IMR-90 (cell line): ENCODE data around the gene PEX16. TPM values are rescaled to one million over a fixed set of nuclear protein-coding genes. Genes with fewer than 3 reads are reported as not detected.

Source experiments
- ATAC-seq: fragments of 200-7000 bp; cut with Tn5 transposase; 2 replicates; pipeline ENCODE4 v1.9.1; 2020; ENCODE audit warnings: low read depth, mild to moderate bottlenecking, moderate library complexity
- BruUV-seq: library from RNA; stranded (reverse); fragments of 400-500 nt; replicated peaks from 2 replicates; lab custom pipeline; 2021; lab: Mats Ljungman, UMichigan
- CTCF ChIA-PET: fragments of 300-600 bp; formaldehyde crosslinking; extraction: SDS; loops from one replicate; lab custom pipeline; 2021; ENCODE audit warnings: antibody characterized with exemption; lab: Yijun Ruan, JAX
- POLR2A ChIA-PET: fragments of 300-600 bp; sonication (Branson Sonifier 250); formaldehyde crosslinking; loops from one replicate; lab custom pipeline; 2022; ENCODE audit warnings: antibody characterized with exemption; ENCODE audit not compliant: unreplicated experiment; lab: Charles Lee
- DNase-seq: peaks from one replicate; pipeline ENCODE4 v3.0.0; 2013
- H2AFZ ChIP-seq: replicated peaks from 2 replicates; pipeline ENCODE3; 2013; ENCODE audit warnings: low read length, mild to moderate bottlenecking; ENCODE audit not compliant: poor library complexity
- H2AK5ac ChIP-seq: 2 replicates; pipeline ENCODE4 v1.6.1; 2013; ENCODE audit warnings: low read depth, low read length, inconsistent platforms
- H2AK9ac ChIP-seq: replicated peaks from 2 replicates; pipeline ENCODE3; 2013; ENCODE audit warnings: mild to moderate bottlenecking, low read depth, low read length, moderate library complexity; ENCODE audit not compliant: poor library complexity
- H2BK120ac ChIP-seq: 2 replicates; pipeline ENCODE4 v1.6.1; 2013; ENCODE audit warnings: low read depth, low read length, inconsistent platforms
- H2BK15ac ChIP-seq: 3 replicates; pipeline ENCODE4 v1.6.1; 2013; ENCODE audit warnings: low read depth, low read length, inconsistent platforms
- H2BK20ac ChIP-seq: 2 replicates; pipeline ENCODE4 v1.6.1; 2013; ENCODE audit warnings: low read depth, mild to moderate bottlenecking, inconsistent platforms, low read length, moderate library complexity
- H2BK5ac ChIP-seq: 2 replicates; pipeline ENCODE4 v1.6.1; 2013; ENCODE audit warnings: mild to moderate bottlenecking, low read depth, low read length, inconsistent platforms; ENCODE audit not compliant: poor library complexity, severe bottlenecking
- H3K14ac ChIP-seq: replicated peaks from 2 replicates; pipeline ENCODE4 v1.6.1; 2013; ENCODE audit warnings: low read depth, low read length, inconsistent platforms
- H3K18ac ChIP-seq: 2 replicates; pipeline ENCODE4 v1.6.1; 2013; ENCODE audit warnings: low read depth, low read length, control low read depth
- H3K23ac ChIP-seq: 2 replicates; pipeline ENCODE4 v1.6.1; 2013; ENCODE audit warnings: low read depth, low read length, inconsistent platforms
- H3K27ac ChIP-seq: 2 replicates; pipeline ENCODE4 v1.5.1; 2013; ENCODE audit warnings: mild to moderate bottlenecking, control low read depth, low read length; ENCODE audit not compliant: insufficient read depth
- H3K27me3 ChIP-seq: 2 replicates; pipeline ENCODE4 v1.6.1; 2013; ENCODE audit warnings: low read length; ENCODE audit not compliant: control insufficient read depth, insufficient read depth
- H3K36me3 ChIP-seq: 2 replicates; pipeline ENCODE4 v1.6.1; 2013; ENCODE audit warnings: low read length, mixed read lengths; ENCODE audit not compliant: control insufficient read depth, insufficient read depth
- H3K4ac ChIP-seq: 2 replicates; pipeline ENCODE4 v1.6.1; 2013; ENCODE audit warnings: low read depth, low read length, inconsistent platforms
- H3K4me1 ChIP-seq: 2 replicates; pipeline ENCODE4 v1.6.1; 2013; ENCODE audit warnings: low read length, mixed read lengths; ENCODE audit not compliant: control insufficient read depth, insufficient read depth
- H3K4me2 ChIP-seq: 2 replicates; pipeline ENCODE4 v1.6.1; 2013; ENCODE audit warnings: low read depth, mild to moderate bottlenecking, control low read depth, low read length, moderate library complexity
- H3K4me3 ChIP-seq: 2 replicates; pipeline ENCODE4 v1.5.1; 2013; ENCODE audit warnings: low read depth, mild to moderate bottlenecking, control low read depth, low read length, moderate library complexity; ENCODE audit not compliant: insufficient read depth
- H3K56ac ChIP-seq: 2 replicates; pipeline ENCODE4 v1.6.1; 2013; ENCODE audit warnings: low read length, inconsistent platforms; ENCODE audit not compliant: insufficient read depth; ENCODE audit errors: extremely low read depth
- H3K79me1 ChIP-seq, 2 experiments: 2 replicates each; pipeline ENCODE4 v1.6.1; 2013; ENCODE audit warnings: low read length in 2 of 2, inconsistent platforms in 1 of 2, low read depth in 1 of 2
- H3K9ac ChIP-seq: 2 replicates; pipeline ENCODE4 v1.6.1; 2013; ENCODE audit warnings: low read depth, low read length, control low read depth
- H3K9me1 ChIP-seq: 2 replicates; pipeline ENCODE4 v1.6.1; 2013; ENCODE audit warnings: low read length, inconsistent platforms; ENCODE audit not compliant: insufficient read depth
- H3K9me3 ChIP-seq: 2 replicates; pipeline ENCODE4 v1.6.1; 2013; ENCODE audit warnings: low read length; ENCODE audit not compliant: control insufficient read depth, insufficient read depth
- H4K20me1 ChIP-seq: 2 replicates; pipeline ENCODE4 v1.6.1; 2013; ENCODE audit warnings: low read length, inconsistent platforms; ENCODE audit not compliant: insufficient read depth
- H4K5ac ChIP-seq: 2 replicates; pipeline ENCODE4 v1.6.1; 2013; ENCODE audit warnings: mild to moderate bottlenecking, low read depth, low read length, control low read depth
- H4K8ac ChIP-seq, 2 experiments: 2 replicates each; pipeline ENCODE4 v1.6.1; 2013; ENCODE audit warnings: low read depth in 2 of 2, low read length in 2 of 2, control low read depth in 1 of 2, inconsistent platforms in 1 of 2
- H4K91ac ChIP-seq: 2 replicates; pipeline ENCODE4 v1.6.1; 2013; ENCODE audit warnings: low read depth, low read length, inconsistent platforms; ENCODE audit not compliant: insufficient read depth
- BHLHE40 ChIP-seq: fragments of 150-350 bp; IDR thresholded peaks from 2 replicates; pipeline ENCODE4 v1.6.1; 2016; ENCODE audit warnings: mild to moderate bottlenecking, low read depth, low read length
- CEBPB ChIP-seq: IDR thresholded peaks from 2 replicates; pipeline ENCODE4 v1.6.1; 2012; ENCODE audit warnings: low read depth, low read length, improper control_type of control experiment
- CHD1 ChIP-seq: IDR thresholded peaks from 2 replicates; pipeline ENCODE4 v1.6.1; 2012; ENCODE audit warnings: low read depth, low read length, improper control_type of control experiment
- CTCF ChIP-seq: conservative IDR thresholded peaks from 2 replicates; pipeline ENCODE4 v1.5.1; 2012; ENCODE audit warnings: mild to moderate bottlenecking, low read depth, low read length, improper control_type of control experiment
- ELK1 ChIP-seq: fragments of 150-350 bp; IDR thresholded peaks from 2 replicates; pipeline ENCODE4 v1.6.1; 2016; ENCODE audit warnings: low read depth, mild to moderate bottlenecking, low read length, moderate library complexity, borderline replicate concordance
- FOS ChIP-seq: fragments of 150-350 bp; IDR thresholded peaks from 2 replicates; pipeline ENCODE4 v1.6.1; 2016; ENCODE audit warnings: low read depth, low read length
- MAFK ChIP-seq: IDR thresholded peaks from 2 replicates; pipeline ENCODE4 v1.6.1; 2012; ENCODE audit warnings: low read depth, low read length, improper control_type of control experiment
- MAZ ChIP-seq: IDR thresholded peaks from 2 replicates; pipeline ENCODE4 v1.6.1; 2012; ENCODE audit warnings: low read depth, mild to moderate bottlenecking, low read length, improper control_type of control experiment, moderate library complexity, borderline replicate concordance
- MXI1 ChIP-seq: IDR thresholded peaks from 2 replicates; pipeline ENCODE4 v1.6.1; 2012; ENCODE audit warnings: low read depth, mild to moderate bottlenecking, low read length, moderate library complexity, borderline replicate concordance
- NFE2L2 ChIP-seq: fragments of 150-350 bp; IDR thresholded peaks from 2 replicates; pipeline ENCODE4 v1.6.1; 2016; ENCODE audit warnings: low read depth, mild to moderate bottlenecking, low read length
- RAD21 ChIP-seq: IDR thresholded peaks from 2 replicates; pipeline ENCODE4 v1.6.1; 2012; ENCODE audit warnings: low read length, improper control_type of control experiment
- RCOR1 ChIP-seq: IDR thresholded peaks from 2 replicates; pipeline ENCODE4 v1.6.1; 2012; ENCODE audit warnings: mild to moderate bottlenecking, low read length, improper control_type of control experiment; ENCODE audit not compliant: insufficient replicate concordance
- SMC3 ChIP-seq: fragments of 150-350 bp; IDR thresholded peaks from 2 replicates; pipeline ENCODE4 v1.6.1; 2016; ENCODE audit warnings: low read depth, mild to moderate bottlenecking, antibody characterized with exemption, low read length, moderate library complexity
- USF2 ChIP-seq: fragments of 150-350 bp; IDR thresholded peaks from 2 replicates; pipeline ENCODE4 v1.6.1; 2017; ENCODE audit warnings: mild to moderate bottlenecking, antibody characterized with exemption, low read length, low read depth
- WGBS, 2 experiments: methylation state at CpG; one replicate each; pipeline versions ENCODE4 v1.1.5 to v1.1.7; 2013; ENCODE audit warnings: missing lambda C conversion rate in 2 of 2; ENCODE audit not compliant: insufficient read length in 1 of 2; ENCODE audit errors: extremely low coverage in 2 of 2; 5-methylcytosine and 5-hydroxymethylcytosine counted together
- dilution Hi-C: fragments of 300-500 bp; cut with HindIII; formaldehyde crosslinking; loops from one replicate; pipeline ENCODE4 v1.14.3; 2018; ENCODE audit warnings: low sequenced_read_pairs; ENCODE audit not compliant: unreplicated experiment
- in situ Hi-C: fragments of 300-500 bp; cut with MboI; formaldehyde crosslinking; loops from 3 replicates; pipeline ENCODE4 v1.14.3; 2019; ENCODE audit warnings: low sequenced_read_pairs, inconsistent platforms, mixed read lengths
- intact Hi-C: fragments of 100-400 bp; cut with micrococcal nuclease; formaldehyde crosslinking; loops from 2 replicates; pipeline ENCODE4 v1.10.0; 2022
- polyA plus RNA-seq, 3 experiments: library from polyadenylated mRNA; depleted of rRNA; stranded (reverse); fragments of >200 nt; gene quantifications; 2 replicates each; pipeline ENCODE4 v1.2.3, GENCODE V29; 2012; ENCODE audit warnings: low replicate concordance in 1 of 3
- total RNA-seq: library from RNA; depleted of rRNA; stranded (reverse); fragments of >200 nt; gene quantifications from 2 replicates; pipeline ENCODE4 v1.2.3, GENCODE V29; 2012

PEX16 gene
- total and polyA plus RNA-seq, 2 of the 4 experiments (the other 2 are of a cell fraction), result 17.9 to 23.3 TPM

GRCh38 chr11:45896422-45896984 is 21.2 kb downstream of the PEX16 start:
- H2BK20ac ChIP-seq, result no peak overlapping the region
- no peak overlapping the region for H4K91ac ChIP-seq
- H3K56ac ChIP-seq, result no peak overlapping the region
- 4% methylated on average over 13 of the region's 19 CpGs; no CpG with 5 or more reads in 1 of the 2 experiments for WGBS, 2 experiments
- H3K9ac ChIP-seq, result no peak overlapping the region
- H3K36me3 ChIP-seq, result no peaks in the 10 kb centered on the region
- intact Hi-C loops (no loop called here), dilution Hi-C loops (no loop called here), in situ Hi-C loops (no loop called here)
- no peak overlapping the region for H3K18ac ChIP-seq
- no peak overlapping the region for H2AK5ac ChIP-seq
- H3K27me3 ChIP-seq, result peaks cover 38% of the 10 kb centered on the region
- no peaks in the 10 kb centered on the region; the same call in 1 of the 2 replicates for H3K9me1 ChIP-seq
- H4K8ac ChIP-seq, result no peak overlapping the region
- H3K4me3 ChIP-seq, result no peak overlapping the region
- ATAC-seq (no peak), DNase-seq (no peak)
- H2BK15ac ChIP-seq, result no peak overlapping the region
- TF ChIP-seq RCOR1 (no peak), MAFK (no peak), MAZ (no peak), SMC3 (no peak), MXI1 (no peak), CTCF (no peak), BHLHE40 (no peak), ELK1 (no peak), CEBPB (no peak), FOS (no peak), CHD1 (no peak), RAD21 (no peak), NFE2L2 (no peak), USF2 (no peak)
- H3K27ac ChIP-seq, result no peak overlapping the region
- peaks cover 7% of the 10 kb centered on the region; the same call in 1 of the 2 replicates for H3K4me1 ChIP-seq
- POLR2A ChIA-PET, result no interaction called here
- H3K23ac ChIP-seq, result no peak overlapping the region
- no peak overlapping the region for H3K4me2 ChIP-seq
- H3K4ac ChIP-seq, result no peak overlapping the region
- H4K5ac ChIP-seq, result no peak overlapping the region
- H3K79me1 ChIP-seq, result peaks cover 0 to 4% of the 10 kb centered on the region in 2 experiments; a peak in 1 of 4 replicates
- H2AFZ ChIP-seq, result no peak overlapping the region
- H2AK9ac ChIP-seq, result no peak overlapping the region
- BruUV-seq, result no TSS peak
- H2BK5ac ChIP-seq, result no peak overlapping the region
- no peak overlapping the region for H2BK120ac ChIP-seq
- peaks cover 18% of the 10 kb centered on the region for H4K20me1 ChIP-seq
- H3K9me3 ChIP-seq, result no peaks in the 10 kb centered on the region
- no peak overlapping the region for H3K14ac ChIP-seq
- CTCF ChIA-PET, result no interaction called here
